ENCODE data around the gene ADAMTS2.
"Not testable (repeated sequence)": the region's sequence is repeated elsewhere in the genome, so short reads cannot be mapped to it uniquely, and the experiment has no call there.

ADAMTS2 gene

GRCh38 chr5:179296150-179296821, 49.0 kb downstream of the ADAMTS2 start:
- DNase-seq (ENCODE audit: low read depth, low spot score): no peak

- no peak for DNase-seq (ENCODE audit: low read depth, low spot score)
Observed at GRCh38 chr5:179295778-179296149, 49.5 kb downstream of the ADAMTS2 start.

GRCh38 chr5:179294891-179295777, 50.1 kb downstream of the ADAMTS2 start:
- no peak for DNase-seq (ENCODE audit: low read depth, low spot score)

GRCh38 chr5:179294131-179294780, 51.0 kb downstream of the ADAMTS2 start:
- DNase-seq (ENCODE audit: low read depth, low spot score): no peak

- DNase-seq (ENCODE audit: low read depth, low spot score): no peak
Observed at GRCh38 chr5:179292681-179293635, 52.3 kb downstream of the ADAMTS2 start.

- DNase-seq (ENCODE audit: low read depth, low spot score): no peak
Observed at GRCh38 chr5:179292202-179292601, 53.1 kb downstream of the ADAMTS2 start.

GRCh38 chr5:179290681-179291540, 54.4 kb downstream of the ADAMTS2 start:
- no peak for DNase-seq (ENCODE audit: low read depth, low spot score)

- no peak for DNase-seq (ENCODE audit: low read depth, low spot score)
Observed at GRCh38 chr5:179289756-179290385, 55.4 kb downstream of the ADAMTS2 start.

- no peak for DNase-seq (ENCODE audit: low read depth, low spot score)
Observed at GRCh38 chr5:179288809-179289185, 56.5 kb downstream of the ADAMTS2 start.

DNA sequence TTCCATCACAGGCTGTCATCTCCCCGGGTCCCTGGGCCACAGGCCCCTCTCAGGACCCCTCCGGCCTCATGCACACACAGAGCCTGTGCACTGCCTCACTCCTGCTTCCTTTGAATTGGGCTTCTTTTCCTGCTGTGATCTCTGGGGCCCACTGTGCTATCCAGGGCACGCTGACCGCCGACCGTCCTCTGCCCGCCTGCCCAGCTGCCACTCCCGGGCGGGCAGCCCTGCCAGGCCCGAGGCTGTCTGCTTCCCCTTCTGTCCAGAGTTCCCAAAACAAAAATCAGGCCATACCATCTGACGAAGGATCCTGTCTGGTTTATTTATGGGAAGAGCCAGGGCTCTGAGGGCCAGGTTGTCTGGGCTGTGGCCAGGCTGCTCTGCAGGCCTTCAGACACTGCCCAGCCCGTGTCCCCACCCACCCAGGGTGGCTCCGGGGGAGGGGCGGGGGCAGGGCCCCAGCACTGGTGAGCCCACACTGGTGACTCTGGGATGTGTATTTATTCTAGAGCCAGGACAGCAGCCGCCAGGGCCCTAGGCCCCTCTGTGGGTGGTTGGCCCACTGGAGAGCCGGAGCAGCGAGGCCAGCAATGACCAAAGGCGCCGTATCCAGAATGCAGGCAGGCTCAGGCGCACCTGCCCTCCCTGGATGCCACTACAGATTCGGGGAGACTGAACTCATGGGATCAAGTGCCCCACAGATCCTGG, 57.0 kb downstream of the ADAMTS2 start:
- no peak for DNase-seq (ENCODE audit: low read depth, low spot score)

DNA sequence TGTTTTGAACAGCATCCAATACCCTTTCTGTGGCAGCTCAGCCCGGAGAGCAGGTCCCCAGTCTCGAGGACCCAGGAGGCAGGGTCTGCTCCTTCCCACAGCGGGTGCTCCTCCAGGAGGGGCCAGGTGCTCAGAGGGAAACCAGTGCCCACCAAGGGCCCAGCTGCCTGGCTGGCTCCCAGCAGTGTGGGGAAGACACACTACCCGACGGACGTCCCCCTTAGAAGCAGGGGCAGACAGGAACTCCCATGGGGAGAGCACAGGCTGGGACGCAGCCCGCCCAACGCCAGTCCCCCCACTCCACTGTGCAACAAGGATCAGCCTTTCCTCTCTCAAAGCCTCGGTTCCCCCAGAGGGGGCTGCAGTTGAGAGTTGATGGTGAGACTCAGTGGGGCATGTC, 57.6 kb downstream of the ADAMTS2 start:
- DNase-seq (ENCODE audit: low read depth, low spot score): no peak

GRCh38 chr5:179287071-179287470, 58.2 kb downstream of the ADAMTS2 start:
- no peak for DNase-seq (ENCODE audit: low read depth, low spot score)

- not testable (repeated sequence) for DNase-seq (ENCODE audit: low read depth, low spot score)
Observed at GRCh38 chr5:179285776-179286162, 59.5 kb downstream of the ADAMTS2 start.

GRCh38 chr5:179284751-179285631, 60.3 kb downstream of the ADAMTS2 start:
- no peak for DNase-seq (ENCODE audit: low read depth, low spot score)

DNA sequence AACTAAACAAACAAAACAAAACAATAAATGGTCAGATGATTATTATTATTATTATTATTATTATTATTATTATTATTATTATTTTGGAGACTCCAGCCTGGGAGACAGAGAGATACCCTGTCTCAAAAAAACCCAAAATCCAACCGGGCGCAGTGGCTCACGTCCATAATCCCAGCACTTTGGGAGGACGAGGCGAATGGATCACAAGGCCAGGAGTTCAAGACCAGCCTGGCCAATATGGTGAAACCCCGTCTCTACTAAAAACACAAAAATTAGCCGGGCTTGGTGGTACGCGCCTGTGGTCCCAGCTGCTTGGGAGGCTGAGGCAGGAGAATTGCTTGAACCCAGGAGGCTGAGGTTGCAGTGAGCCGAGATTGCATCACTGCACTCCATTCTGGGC, 61.4 kb downstream of the ADAMTS2 start:
- DNase-seq (ENCODE audit: low read depth, low spot score): not testable (repeated sequence)

- DNase-seq (ENCODE audit: low read depth, low spot score): no peak
Observed at GRCh38 chr5:179281694-179282093, 63.6 kb downstream of the ADAMTS2 start.

- no peak for DNase-seq (ENCODE audit: low read depth, low spot score)
Observed at GRCh38 chr5:179280095-179280490, 65.2 kb downstream of the ADAMTS2 start.

- no peak for DNase-seq (ENCODE audit: low read depth, low spot score)
Observed at GRCh38 chr5:179279347-179280094, 65.7 kb downstream of the ADAMTS2 start.
